Measurements from ENCODE around the gene RNF212B.
A peak's percentile ranks its signal among the peaks of the same experiment; 100 is the strongest.

RNF212B gene

DNA sequence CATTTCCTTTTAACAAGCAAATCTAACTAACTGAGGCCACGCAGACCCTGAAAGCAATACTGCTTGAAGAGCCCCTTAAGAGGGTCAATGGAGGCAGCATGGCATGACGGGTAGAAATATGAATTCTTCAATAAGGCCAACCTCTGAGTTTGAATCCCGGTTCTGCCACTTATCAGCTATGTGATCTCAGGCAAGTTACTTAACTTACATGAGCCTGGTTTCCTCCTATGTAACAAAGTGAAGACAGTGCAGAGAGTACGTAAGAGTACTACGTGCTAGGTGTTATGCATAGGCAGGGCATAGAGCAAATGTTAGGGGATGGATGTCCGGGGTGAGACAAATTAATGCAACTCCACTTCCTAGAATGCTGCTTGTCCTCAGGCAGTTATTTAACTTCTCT lies 43.5 kb downstream of the RNF212B start:
- no peak overlapping the region for H3K9ac ChIP-seq (ENCODE audit: low read length)
- no peak overlapping the region for H3K4me3 ChIP-seq (ENCODE audit: low read depth in 1 of 2, low read length in 2 of 2)

DNA sequence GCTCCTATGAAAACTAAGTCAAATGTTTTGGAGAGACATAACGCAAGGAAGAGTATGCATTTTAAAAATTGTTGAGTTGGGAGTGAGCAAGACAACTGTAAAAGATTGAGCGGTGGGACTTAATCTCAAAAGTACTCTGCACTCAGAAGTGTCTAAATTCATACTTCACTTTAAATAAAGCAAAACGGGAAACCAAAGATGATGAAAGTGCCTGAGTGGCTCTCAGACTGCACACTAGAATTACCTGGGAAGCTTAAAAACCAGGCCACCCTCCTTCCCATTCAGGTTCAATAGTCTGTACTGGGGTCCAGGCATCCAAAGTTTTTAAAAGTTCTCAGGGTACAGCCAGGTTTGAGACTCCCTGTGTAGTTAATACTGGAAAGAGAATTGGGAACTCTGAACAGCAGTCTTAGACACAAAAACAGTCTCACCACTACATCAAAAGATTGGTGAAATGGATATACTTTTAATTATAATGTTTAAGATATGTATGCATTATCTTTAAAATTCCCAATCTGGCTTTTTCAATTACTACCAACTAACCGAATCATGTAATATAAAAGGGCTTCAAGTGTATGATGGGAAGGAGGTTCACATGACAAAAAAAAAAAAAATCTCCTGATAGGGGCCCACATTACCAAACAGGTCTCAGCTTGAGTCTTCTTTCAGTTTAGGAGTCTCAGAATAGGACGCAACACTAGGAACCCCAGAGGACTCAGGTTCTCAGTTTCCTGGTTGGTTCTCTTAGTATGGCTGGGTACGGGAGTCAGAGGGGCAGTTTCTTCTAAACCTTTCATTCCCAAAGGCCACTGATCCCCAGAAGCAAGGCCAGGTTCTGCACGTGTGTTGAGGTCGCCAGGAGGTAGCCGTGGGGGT lies 47.2 kb downstream of the RNF212B start:
- H3K4me1 ChIP-seq (ENCODE audit: insufficient read depth, low read length): peaks cover 22% of the 10 kb centered on the region
- H3K27ac ChIP-seq (ENCODE audit: low read depth, low read length): peak overlapping the region; percentile 99
- peak overlapping the region; percentile 91 to 98 for H3K4me3 ChIP-seq (ENCODE audit: low read depth in 1 of 2, low read length in 2 of 2)
- H3K36me3 ChIP-seq (ENCODE audit: insufficient read depth, low read length): no peaks in the 10 kb centered on the region
- peak overlapping the region; percentile 99 for H3K9ac ChIP-seq (ENCODE audit: low read length)
- H3K9me3 ChIP-seq (ENCODE audit: low read length): no peaks in the 10 kb centered on the region
- no peaks in the 10 kb centered on the region for H3K27me3 ChIP-seq (ENCODE audit: control insufficient read depth in 1 of 2, insufficient read depth in 2 of 2, low read length in 2 of 2)

More for the DNA sequence above, 43.5 kb downstream of the RNF212B start:
- Histone ChIP-seq H3K4me1 (ENCODE audit: insufficient read depth, low read length) (peaks cover 13% of the 10 kb centered on the region), H3K9me3 (ENCODE audit: low read length) (no peaks in the 10 kb centered on the region), H3K27me3 (ENCODE audit: control insufficient read depth in 1 of 2, insufficient read depth in 2 of 2, low read length in 2 of 2) (no peaks in the 10 kb centered on the region), H3K27ac (ENCODE audit: low read depth, low read length) (no peak overlapping the region), H3K36me3 (ENCODE audit: insufficient read depth, low read length) (peaks cover 3% of the 10 kb centered on the region)

DNA sequence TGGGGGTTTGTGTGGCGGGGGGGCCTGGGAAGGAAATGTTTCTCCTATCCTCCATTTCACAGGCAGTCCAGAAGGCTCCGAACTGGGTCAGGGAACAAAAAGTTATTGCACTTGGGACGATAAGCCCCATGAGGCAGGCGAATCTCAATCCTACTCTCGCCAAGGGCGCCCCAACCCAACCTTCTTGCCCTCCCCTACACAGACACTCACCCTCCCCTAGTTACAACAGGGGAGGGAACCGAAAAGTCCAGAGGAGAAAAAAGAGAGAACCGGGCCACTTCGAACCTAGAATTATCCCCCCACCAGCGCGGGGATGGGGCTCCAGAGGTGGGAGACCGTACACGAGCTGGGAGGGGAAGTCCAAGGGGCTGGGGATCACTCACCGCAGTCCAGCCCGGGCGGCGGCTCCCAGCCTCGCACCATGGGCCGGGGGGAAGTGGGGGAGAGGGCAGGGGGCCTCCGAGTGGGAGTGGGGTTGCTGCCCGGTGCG lies 47.8 kb downstream of the RNF212B start:
- H3K9ac ChIP-seq (ENCODE audit: low read length): peak overlapping the region; percentile 99
- H3K9me3 ChIP-seq (ENCODE audit: low read length): no peaks in the 10 kb centered on the region
- peak overlapping the region; percentile 91 to 98 for H3K4me3 ChIP-seq (ENCODE audit: low read depth in 1 of 2, low read length in 2 of 2)
- H3K36me3 ChIP-seq (ENCODE audit: insufficient read depth, low read length): no peaks in the 10 kb centered on the region
- peaks cover 22% of the 10 kb centered on the region for H3K4me1 ChIP-seq (ENCODE audit: insufficient read depth, low read length)
- H3K27ac ChIP-seq (ENCODE audit: low read depth, low read length): peak overlapping the region; percentile 99
- H3K27me3 ChIP-seq (ENCODE audit: control insufficient read depth in 1 of 2, insufficient read depth in 2 of 2, low read length in 2 of 2): no peaks in the 10 kb centered on the region

DNA sequence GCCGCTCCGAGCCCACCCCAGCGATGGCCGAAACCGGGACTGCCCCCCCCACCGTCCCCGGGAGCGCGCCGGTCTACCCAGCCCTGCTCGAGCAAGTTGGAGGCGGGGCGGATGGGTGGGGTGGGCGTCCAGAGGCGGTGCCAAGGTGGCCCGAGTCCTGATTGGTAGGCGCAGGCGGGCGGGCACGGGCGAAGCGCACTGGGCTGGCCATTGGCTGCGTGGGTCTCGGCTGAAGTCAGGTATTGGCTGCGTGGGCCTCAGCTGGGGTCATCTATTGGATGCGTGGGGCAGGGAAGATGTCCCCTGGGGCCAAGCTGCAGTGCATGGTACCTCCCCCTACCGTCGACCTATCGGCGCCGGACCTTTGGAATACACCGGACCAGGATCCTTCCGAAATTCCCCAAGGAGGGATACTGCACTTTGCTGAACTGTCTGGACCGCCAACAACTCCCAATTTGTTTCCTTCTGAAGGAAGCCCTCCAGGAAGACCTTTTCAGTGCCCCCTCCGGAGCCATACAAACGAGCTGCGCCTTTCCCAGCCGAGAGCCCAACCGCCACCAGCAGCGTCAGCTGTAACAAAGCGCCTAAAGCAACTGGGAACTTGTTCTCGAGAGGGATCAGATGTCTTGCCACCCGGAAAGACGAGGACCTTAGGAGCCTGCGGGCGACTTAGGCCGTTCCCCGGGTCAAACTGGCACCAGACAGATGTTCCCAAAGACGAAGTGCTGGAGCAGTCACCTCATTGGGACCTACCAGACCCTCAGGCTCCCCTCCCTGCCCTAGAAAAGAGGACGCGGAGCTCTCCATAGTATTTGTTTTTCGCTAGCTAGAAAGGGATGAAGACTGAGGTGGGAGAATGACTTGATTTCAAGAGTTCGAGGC lies 48.5 kb downstream of the RNF212B start, which contains the start of gene HOMEZ:
TSS of gene HOMEZ (minus strand) at position 113 of the 882 bp plus-strand sequence. CDS start 180 bp downstream, outside the sequence.
- H3K36me3 ChIP-seq (ENCODE audit: insufficient read depth, low read length): no peaks in the 10 kb centered on the region
- peak within 1 kb of the TSS; percentile 91 to 98 for H3K4me3 ChIP-seq (ENCODE audit: low read depth in 1 of 2, low read length in 2 of 2)
- peaks cover 22% of the 10 kb centered on the region for H3K4me1 ChIP-seq (ENCODE audit: insufficient read depth, low read length)
- H3K9ac ChIP-seq (ENCODE audit: low read length): peak within 1 kb of the TSS; percentile 99
- H3K27me3 ChIP-seq (ENCODE audit: control insufficient read depth in 1 of 2, insufficient read depth in 2 of 2, low read length in 2 of 2): no peaks in the 10 kb centered on the region
- H3K27ac ChIP-seq (ENCODE audit: low read depth, low read length): peak within 1 kb of the TSS; percentile 99
- H3K9me3 ChIP-seq (ENCODE audit: low read length): no peaks in the 10 kb centered on the region

DNA sequence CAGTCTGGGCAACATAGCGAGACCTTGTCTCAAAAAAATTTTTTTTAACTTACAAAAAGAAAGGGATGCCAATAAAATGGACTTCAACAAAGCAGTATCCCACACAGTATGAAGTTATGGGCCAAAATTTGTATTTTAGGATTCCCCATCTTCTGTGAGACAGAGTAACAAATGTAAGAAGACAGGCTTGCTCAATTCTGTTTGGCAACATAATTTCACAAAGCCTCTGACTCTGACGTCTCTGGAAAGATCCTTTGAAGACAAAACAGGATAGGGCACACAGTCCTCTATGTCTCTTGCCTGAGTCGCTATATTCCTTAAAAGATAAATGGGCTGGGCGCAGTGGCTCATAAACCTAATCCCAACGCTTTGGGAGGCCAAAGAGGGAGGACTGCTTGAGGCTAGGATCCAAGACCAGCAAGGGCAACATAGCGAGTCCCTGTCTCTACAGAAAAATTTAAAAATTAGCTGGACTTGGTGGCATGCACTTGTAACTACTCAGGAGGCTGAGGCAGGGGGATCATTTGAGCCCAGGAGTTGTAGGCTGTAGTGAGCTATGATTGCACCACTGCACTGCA lies 49.3 kb downstream of the RNF212B start:
- Histone ChIP-seq H3K4me3 (ENCODE audit: low read depth in 1 of 2, low read length in 2 of 2) (peak overlapping the region; percentile 37 to 91), H3K27me3 (ENCODE audit: control insufficient read depth in 1 of 2, insufficient read depth in 2 of 2, low read length in 2 of 2) (no peaks in the 10 kb centered on the region), H3K9me3 (ENCODE audit: low read length) (no peaks in the 10 kb centered on the region), H3K9ac (ENCODE audit: low read length) (peak overlapping the region; percentile 95), H3K27ac (ENCODE audit: low read depth, low read length) (peak overlapping the region; percentile 98), H3K36me3 (ENCODE audit: insufficient read depth, low read length) (no peaks in the 10 kb centered on the region), H3K4me1 (ENCODE audit: insufficient read depth, low read length) (peaks cover 22% of the 10 kb centered on the region)

DNA sequence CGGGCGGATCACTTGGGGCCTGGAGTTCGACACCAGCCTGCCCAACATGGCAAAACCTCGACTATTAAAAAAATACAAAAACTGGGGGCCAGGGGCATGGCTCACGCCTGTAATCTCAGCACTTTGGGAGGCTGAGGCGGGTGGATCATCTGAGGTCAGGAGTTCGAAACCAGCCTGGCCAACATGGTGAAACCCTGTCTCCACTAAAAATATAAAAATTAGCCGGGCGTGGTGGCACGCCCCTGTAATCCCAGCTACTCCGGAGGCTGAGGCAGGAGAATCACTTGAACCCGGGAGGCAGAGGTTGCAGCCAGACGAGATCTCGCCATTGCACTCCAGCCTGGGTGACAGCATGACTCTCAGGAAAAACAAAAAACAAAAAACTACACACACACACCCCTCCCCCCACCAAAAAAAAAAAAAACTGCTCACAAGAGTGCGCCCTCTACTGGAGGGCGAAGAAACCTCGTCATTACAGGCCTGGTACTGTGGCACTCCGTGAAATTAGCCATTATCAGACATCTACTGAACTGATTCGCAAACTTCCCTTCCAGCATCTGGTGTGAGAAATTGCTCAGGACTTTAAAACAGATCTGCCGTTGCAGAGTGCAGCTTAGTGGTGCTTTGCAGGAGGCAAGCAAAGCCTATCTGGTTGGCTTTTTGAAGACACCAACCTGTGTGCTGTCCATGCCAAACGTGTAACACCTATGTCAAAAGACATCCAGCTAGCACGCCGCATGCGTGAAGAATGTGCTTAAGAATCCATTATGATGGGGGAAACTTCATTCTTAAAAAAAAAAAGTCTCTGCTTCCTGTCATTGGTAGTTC lies 57.2 kb downstream of the RNF212B start:
- H3K9me3 ChIP-seq (ENCODE audit: low read length): no peaks in the 10 kb centered on the region
- H3K27me3 ChIP-seq (ENCODE audit: control insufficient read depth in 1 of 2, insufficient read depth in 2 of 2, low read length in 2 of 2): peaks cover 0 to 3% of the 10 kb centered on the region in 2 donors

DNA sequence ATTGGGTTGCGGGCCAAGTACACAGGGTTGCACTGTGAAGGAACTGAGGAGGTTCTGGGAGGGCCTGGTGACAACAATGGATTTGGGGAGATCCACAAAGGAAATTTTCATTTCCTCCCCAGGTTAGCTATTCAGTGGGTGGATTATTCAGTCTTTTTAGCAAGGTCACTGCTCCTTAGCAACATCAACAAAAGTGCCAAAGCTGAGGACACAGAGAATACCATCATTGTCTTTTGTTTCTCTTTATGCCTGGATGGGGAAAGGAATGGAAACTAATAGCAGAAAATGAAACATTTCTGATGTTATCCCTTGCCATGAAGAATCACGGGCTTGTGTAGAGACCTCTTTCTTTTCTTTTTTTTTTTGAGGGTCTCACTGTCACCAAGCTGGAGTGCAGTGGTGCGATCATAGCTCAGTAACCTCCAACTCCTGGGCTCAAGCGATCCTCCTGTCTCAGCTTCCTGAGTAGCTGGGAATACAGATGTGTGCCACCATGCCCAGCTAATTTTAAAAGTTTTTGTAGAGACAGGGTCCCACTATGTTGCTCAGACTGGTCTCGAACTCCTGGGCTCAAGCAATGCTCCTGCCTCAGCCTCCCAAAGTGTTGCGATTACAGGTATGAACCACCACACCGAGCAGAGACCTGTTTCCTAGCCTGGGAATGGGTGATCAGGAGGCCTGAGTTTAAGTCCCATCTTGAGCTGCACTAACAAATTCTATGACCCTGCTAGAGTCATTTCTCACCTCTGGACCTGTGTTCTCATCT lies 58.5 kb downstream of the RNF212B start:
- no peak overlapping the region for H3K9ac ChIP-seq (ENCODE audit: low read length)
- H3K4me1 ChIP-seq (ENCODE audit: insufficient read depth, low read length): peaks cover 19% of the 10 kb centered on the region
- H3K27me3 ChIP-seq (ENCODE audit: control insufficient read depth in 1 of 2, insufficient read depth in 2 of 2, low read length in 2 of 2): peaks cover 0 to 3% of the 10 kb centered on the region in 2 donors
- H3K4me3 ChIP-seq (ENCODE audit: low read depth in 1 of 2, low read length in 2 of 2): no peak overlapping the region
- H3K27ac ChIP-seq (ENCODE audit: low read depth, low read length): no peak overlapping the region
- H3K36me3 ChIP-seq (ENCODE audit: insufficient read depth, low read length): peaks cover 15% of the 10 kb centered on the region
- H3K9me3 ChIP-seq (ENCODE audit: low read length): no peaks in the 10 kb centered on the region

More for the DNA sequence above, 57.2 kb downstream of the RNF212B start:
- Histone ChIP-seq H3K27ac (ENCODE audit: low read depth, low read length) (no peak overlapping the region), H3K36me3 (ENCODE audit: insufficient read depth, low read length) (peaks cover 15% of the 10 kb centered on the region), H3K4me1 (ENCODE audit: insufficient read depth, low read length) (peaks cover 11% of the 10 kb centered on the region), H3K4me3 (ENCODE audit: low read depth in 1 of 2, low read length in 2 of 2) (no peak overlapping the region), H3K9ac (ENCODE audit: low read length) (no peak overlapping the region)

DNA sequence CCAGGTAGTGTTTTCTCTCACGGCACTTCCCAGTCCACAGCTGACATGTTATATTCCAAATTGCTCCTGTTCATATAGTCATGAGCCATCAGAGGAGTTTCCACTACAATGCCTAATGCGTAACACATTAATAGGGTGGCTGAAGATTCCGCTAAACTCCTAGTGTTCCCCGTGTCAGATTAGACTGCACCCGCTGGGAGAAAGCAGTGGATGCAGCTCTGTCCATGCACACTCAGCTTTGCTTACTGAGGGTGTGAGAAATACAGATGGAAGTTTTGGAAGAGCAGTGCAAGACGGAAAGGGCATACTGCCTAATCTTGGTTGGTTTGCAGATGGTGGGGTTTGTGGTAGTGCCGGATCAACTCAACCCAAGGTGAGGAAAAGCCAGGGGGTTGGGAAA lies 59.4 kb downstream of the RNF212B start:
- Histone ChIP-seq H3K27ac (ENCODE audit: low read depth, low read length) (no peak overlapping the region), H3K9ac (ENCODE audit: low read length) (no peak overlapping the region), H3K27me3 (ENCODE audit: control insufficient read depth in 1 of 2, insufficient read depth in 2 of 2, low read length in 2 of 2) (peaks cover 0 to 3% of the 10 kb centered on the region in 2 donors), H3K36me3 (ENCODE audit: insufficient read depth, low read length) (peaks cover 15% of the 10 kb centered on the region), H3K4me3 (ENCODE audit: low read depth in 1 of 2, low read length in 2 of 2) (no peak overlapping the region), H3K9me3 (ENCODE audit: low read length) (no peaks in the 10 kb centered on the region), H3K4me1 (ENCODE audit: insufficient read depth, low read length) (peaks cover 19% of the 10 kb centered on the region)

DNA sequence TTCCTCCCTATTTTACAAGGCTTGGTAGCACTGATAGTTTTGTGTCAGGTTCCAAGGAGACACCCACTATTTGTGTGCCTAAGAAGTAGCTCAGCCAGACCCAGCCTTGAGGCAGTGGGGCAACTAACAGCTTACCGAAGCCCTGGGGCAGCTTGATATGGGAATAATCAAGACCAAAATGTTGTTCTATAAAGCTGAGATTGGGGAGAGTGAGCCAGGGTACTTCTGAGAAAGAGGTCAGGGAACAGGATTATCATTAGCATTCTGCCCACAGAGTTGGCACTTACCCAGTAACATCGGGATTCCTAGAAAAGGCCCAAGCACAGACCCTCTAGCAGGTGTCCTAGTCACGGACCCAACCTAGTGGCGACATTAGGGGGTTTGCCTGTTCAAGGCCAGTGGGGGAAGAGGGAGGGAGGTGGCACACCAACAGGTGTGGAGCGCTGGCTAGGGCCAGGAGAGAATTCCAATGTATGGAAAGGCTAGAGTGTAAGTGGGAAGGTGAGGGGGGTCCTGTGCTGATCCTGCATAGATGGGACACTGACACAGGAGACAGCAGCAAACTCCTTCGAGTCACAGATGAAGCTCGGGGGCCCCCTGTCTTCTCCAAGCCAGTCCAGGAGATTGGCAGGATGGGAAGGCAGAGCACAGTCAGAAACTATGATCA lies 60.0 kb downstream of the RNF212B start:
- H3K27me3 ChIP-seq (ENCODE audit: control insufficient read depth in 1 of 2, insufficient read depth in 2 of 2, low read length in 2 of 2): no peaks in the 10 kb centered on the region
- no peak overlapping the region for H3K27ac ChIP-seq (ENCODE audit: low read depth, low read length)
- H3K9ac ChIP-seq (ENCODE audit: low read length): no peak overlapping the region
- no peaks in the 10 kb centered on the region for H3K9me3 ChIP-seq (ENCODE audit: low read length)
- peaks cover 15% of the 10 kb centered on the region for H3K36me3 ChIP-seq (ENCODE audit: insufficient read depth, low read length)
- H3K4me1 ChIP-seq (ENCODE audit: insufficient read depth, low read length): peaks cover 19% of the 10 kb centered on the region
- no peak overlapping the region for H3K4me3 ChIP-seq (ENCODE audit: low read depth in 1 of 2, low read length in 2 of 2)
